ENCODE measurements around the gene BCOR. TPM values are rescaled to one million over a fixed set of nuclear protein-coding genes. Genes with fewer than 3 reads are reported as not detected.

The BCOR gene
- total RNA-seq, 4 donors from 2014 or later, result 23.8 to 37.5 (median 31.1) TPM

- intact Hi-C loops (cut with DNase I; ENCODE audit: low total_unique reads), result loop anchor here (5.0 kb wide), 1 partner anchor 160 kb away; no protein-coding TSS in a partner anchor
- DNase-seq (ENCODE audit: low spot score in 2 of 2), result no peak
- no peak overlapping the region for H3K4me3 ChIP-seq (ENCODE audit: low read depth, poor library complexity, severe bottlenecking)
- 11% methylated on average over 12 to 55 of the region's 60 CpGs for WGBS, 2 donors
- TF ChIP-seq CTCF (IDR thresholded peaks at IDR 0.05) (no peak), POLR2A (IDR thresholded peaks at IDR 0.05) (no peak)
These were observed 85.5 kb downstream of the BCOR start for GRCh38 chrX:40012039-40012867.

- 60 to 69% methylated on average over 24 of the region's 24 CpGs for WGBS, 2 donors
These were observed 86.3 kb downstream of the BCOR start for GRCh38 chrX:40011322-40012038.

GRCh38 chrX:40010550-40011321, 87.0 kb downstream of the BCOR start:
- no peak overlapping the region for H3K4me3 ChIP-seq (ENCODE audit: low read depth, poor library complexity, severe bottlenecking)
- no peak for DNase-seq (ENCODE audit: low spot score in 2 of 2)
- 49 to 82% methylated on average over 21 of the region's 21 CpGs for WGBS, 2 donors
- TF ChIP-seq POLR2A (IDR thresholded peaks at IDR 0.05) (no peak), CTCF (IDR thresholded peaks at IDR 0.05) (no peak)
- intact Hi-C loops (cut with DNase I; ENCODE audit: low total_unique reads), result loop anchor here (5.0 kb wide), 1 partner anchor 162 kb away; no protein-coding TSS in a partner anchor

More at GRCh38 chrX:40011322-40012038, 86.3 kb downstream of the BCOR start:
- intact Hi-C loops (cut with DNase I; ENCODE audit: low total_unique reads), result loop anchor here (5.0 kb wide), 1 partner anchor 161 kb away; no protein-coding TSS in a partner anchor
- no peak for TF ChIP-seq CTCF (IDR thresholded peaks at IDR 0.05)
- TF ChIP-seq POLR2A (IDR thresholded peaks at IDR 0.05), result no peak
- DNase-seq (ENCODE audit: low spot score in 2 of 2), result no peak
- no peak overlapping the region for H3K4me3 ChIP-seq (ENCODE audit: low read depth, poor library complexity, severe bottlenecking)

- TF ChIP-seq POLR2A (IDR thresholded peaks at IDR 0.05) (no peak), CTCF (IDR thresholded peaks at IDR 0.05) (no peak)
- H3K4me3 ChIP-seq (ENCODE audit: low read depth, poor library complexity, severe bottlenecking), result no peak overlapping the region
- intact Hi-C loops (cut with DNase I; ENCODE audit: low total_unique reads), result loop anchor here (5.0 to 10.0 kb wide), 2 partner anchors 95 to 162 kb away; no protein-coding TSS in a partner anchor
- DNase-seq (ENCODE audit: low spot score in 2 of 2), result no peak
- WGBS, 2 donors, result 28 to 60% methylated on average over 9 to 12 of the region's 12 CpGs
These were observed 87.9 kb downstream of the BCOR start for GRCh38 chrX:40009890-40010289.

GRCh38 chrX:40009462-40009851, 88.3 kb downstream of the BCOR start:
- no peak for DNase-seq (ENCODE audit: low spot score in 2 of 2)
- H3K4me3 ChIP-seq (ENCODE audit: low read depth, poor library complexity, severe bottlenecking), result no peak overlapping the region
- intact Hi-C loops (cut with DNase I; ENCODE audit: low total_unique reads), result loop anchor here (10.0 kb wide), 1 partner anchor 95 kb away; no protein-coding TSS in a partner anchor
- TF ChIP-seq CTCF (IDR thresholded peaks at IDR 0.05), result no peak
- no peak for TF ChIP-seq POLR2A (IDR thresholded peaks at IDR 0.05)
- 6 to 25% methylated on average over 7 to 33 of the region's 35 CpGs for WGBS, 2 donors
